Ectodermal cell (in vitro differentiated cells): ENCODE data around the gene ORM1.
"Not testable (repeated sequence)": the region's sequence is repeated elsewhere in the genome, so short reads cannot be mapped to it uniquely, and the experiment has no call there.

Source experiments
- H3K27ac ChIP-seq: 2 replicates; pipeline ENCODE4 v1.7.0; 2013; ENCODE audit warnings: mild to moderate bottlenecking, low read depth, low read length; ENCODE audit not compliant: insufficient read depth, poor library complexity, severe bottlenecking
- H3K27me3 ChIP-seq: 2 replicates; pipeline ENCODE4 v1.7.0; 2013; ENCODE audit warnings: mild to moderate bottlenecking, low read length; ENCODE audit not compliant: insufficient read depth, control insufficient read depth, poor library complexity, severe bottlenecking
- H3K36me3 ChIP-seq: one replicate; pipeline ENCODE4 v1.7.0; 2013; ENCODE audit warnings: low read length; ENCODE audit not compliant: control insufficient read depth, insufficient read depth
- H3K4me1 ChIP-seq: one replicate; pipeline ENCODE4 v1.7.0; 2013; ENCODE audit warnings: low read length; ENCODE audit not compliant: control insufficient read depth, insufficient read depth
- H3K4me3 ChIP-seq: 2 replicates; pipeline ENCODE4 v1.7.0; 2013; ENCODE audit warnings: low read depth, low read length, control low read depth; ENCODE audit not compliant: insufficient read depth
- H3K9me3 ChIP-seq: 2 replicates; pipeline ENCODE4 v1.7.0; 2013; ENCODE audit warnings: mild to moderate bottlenecking, low read length, moderate library complexity; ENCODE audit not compliant: control insufficient read depth
- WGBS, 2 experiments: methylation state at CpG; one replicate each; pipeline ENCODE4 v1.1.7; 2013; ENCODE audit warnings: missing lambda C conversion rate in 2 of 2; 5-methylcytosine and 5-hydroxymethylcytosine counted together

The ORM1 gene

DNA sequence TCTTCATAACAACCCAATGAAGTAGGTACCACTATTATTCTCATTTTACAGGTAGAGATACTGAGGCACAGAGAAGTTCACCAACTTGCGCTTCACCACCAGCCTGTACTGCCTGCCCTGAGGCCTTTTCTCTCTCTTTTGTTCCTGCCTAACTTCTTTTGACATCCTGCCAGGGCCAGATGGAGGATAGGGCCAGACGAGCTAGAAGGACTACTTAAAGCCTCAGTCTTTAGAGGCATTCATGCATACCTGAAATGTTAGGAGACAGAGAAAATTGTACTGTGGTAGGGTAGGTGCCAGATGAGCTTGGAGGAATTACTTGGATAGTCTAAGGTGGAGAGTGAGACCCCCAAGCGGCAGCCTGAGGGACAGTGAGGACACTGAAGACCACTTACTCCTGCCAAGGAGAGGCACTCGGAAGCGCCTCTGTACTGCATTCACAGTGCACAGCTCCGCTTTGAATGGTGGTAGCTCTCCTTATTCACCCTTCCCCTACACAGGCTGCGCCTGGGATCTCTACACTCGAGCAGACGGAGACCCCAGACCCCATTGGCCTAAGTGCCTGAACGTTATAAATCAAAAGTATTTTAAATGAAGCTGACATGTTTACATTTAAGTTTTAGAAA is 6.2 kb upstream of the ORM1 start:
- H3K27ac ChIP-seq, result no peak overlapping the region
- WGBS, 2 experiments, result 81 to 84% methylated on average over 10 of the region's 10 CpGs
- H3K27me3 ChIP-seq, result no peaks in the 10 kb centered on the region
- H3K4me3 ChIP-seq, result no peak overlapping the region
- no peaks in the 10 kb centered on the region for H3K9me3 ChIP-seq
- H3K36me3 ChIP-seq, result no peaks in the 10 kb centered on the region
- H3K4me1 ChIP-seq, result no peaks in the 10 kb centered on the region

GRCh38 chr9:114317665-114318357 is 5.1 kb upstream of the ORM1 start:
- H3K27me3 ChIP-seq, result no peaks in the 10 kb centered on the region
- no peak overlapping the region for H3K4me3 ChIP-seq
- 91% methylated on average over 8 of the region's 8 CpGs for WGBS, 2 experiments
- no peaks in the 10 kb centered on the region for H3K4me1 ChIP-seq
- H3K27ac ChIP-seq, result no peak overlapping the region
- H3K9me3 ChIP-seq, result no peaks in the 10 kb centered on the region
- H3K36me3 ChIP-seq, result no peaks in the 10 kb centered on the region

GRCh38 chr9:114318416-114318815 is 4.5 kb upstream of the ORM1 start:
- H3K36me3 ChIP-seq, result no peaks in the 10 kb centered on the region
- H3K27ac ChIP-seq, result no peak overlapping the region
- no peaks in the 10 kb centered on the region for H3K4me1 ChIP-seq
- no peak overlapping the region for H3K4me3 ChIP-seq
- H3K27me3 ChIP-seq, result no peaks in the 10 kb centered on the region
- H3K9me3 ChIP-seq, result no peaks in the 10 kb centered on the region
- 88 to 93% methylated on average over 8 of the region's 8 CpGs for WGBS, 2 experiments

GRCh38 chr9:114319147-114319546 is 3.8 kb upstream of the ORM1 start:
- Histone ChIP-seq H3K27me3 (no peaks in the 10 kb centered on the region), H3K36me3 (no peaks in the 10 kb centered on the region), H3K4me1 (no peaks in the 10 kb centered on the region), H3K4me3 (no peak overlapping the region), H3K27ac (no peak overlapping the region), H3K9me3 (no peaks in the 10 kb centered on the region)
- WGBS, 2 experiments, result 90 to 94% methylated on average over 3 of the region's 3 CpGs

DNA sequence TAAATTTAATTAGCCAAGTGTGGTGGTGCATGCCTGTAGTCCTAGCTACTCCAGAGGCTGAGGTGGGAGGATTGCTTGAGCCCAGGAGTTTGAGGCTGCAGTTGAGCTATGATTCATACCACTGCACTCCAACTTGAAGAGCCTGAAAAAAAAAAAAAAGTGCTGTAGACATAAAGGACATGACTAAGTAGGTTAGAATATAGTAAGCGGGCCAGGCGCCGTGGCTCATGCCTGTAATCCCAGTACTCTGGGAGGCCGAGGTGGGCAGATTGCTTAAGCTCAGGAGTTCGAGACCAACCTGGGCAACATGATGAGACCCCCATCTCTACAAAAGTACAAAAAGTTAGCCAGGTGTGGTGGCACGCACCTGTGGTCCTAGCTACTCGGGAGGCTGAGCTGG is 2.2 kb upstream of the ORM1 start:
- not testable (repeated sequence) for H3K4me3 ChIP-seq, H3K27me3 ChIP-seq, H3K9me3 ChIP-seq, H3K4me1 ChIP-seq, H3K36me3 ChIP-seq, H3K27ac ChIP-seq
- WGBS, 2 experiments, result 96 to 97% methylated on average over 5 to 7 of the region's 7 CpGs

GRCh38 chr9:114321759-114322158 is 1.1 kb upstream of the ORM1 start:
- Histone ChIP-seq H3K4me1 (no peaks in the 10 kb centered on the region), H3K36me3 (no peaks in the 10 kb centered on the region), H3K9me3 (no peaks in the 10 kb centered on the region), H3K4me3 (no peak overlapping the region), H3K27me3 (no peaks in the 10 kb centered on the region), H3K27ac (no peak overlapping the region)
- WGBS, 2 experiments, result 91% methylated on average over 8 of the region's 8 CpGs

DNA sequence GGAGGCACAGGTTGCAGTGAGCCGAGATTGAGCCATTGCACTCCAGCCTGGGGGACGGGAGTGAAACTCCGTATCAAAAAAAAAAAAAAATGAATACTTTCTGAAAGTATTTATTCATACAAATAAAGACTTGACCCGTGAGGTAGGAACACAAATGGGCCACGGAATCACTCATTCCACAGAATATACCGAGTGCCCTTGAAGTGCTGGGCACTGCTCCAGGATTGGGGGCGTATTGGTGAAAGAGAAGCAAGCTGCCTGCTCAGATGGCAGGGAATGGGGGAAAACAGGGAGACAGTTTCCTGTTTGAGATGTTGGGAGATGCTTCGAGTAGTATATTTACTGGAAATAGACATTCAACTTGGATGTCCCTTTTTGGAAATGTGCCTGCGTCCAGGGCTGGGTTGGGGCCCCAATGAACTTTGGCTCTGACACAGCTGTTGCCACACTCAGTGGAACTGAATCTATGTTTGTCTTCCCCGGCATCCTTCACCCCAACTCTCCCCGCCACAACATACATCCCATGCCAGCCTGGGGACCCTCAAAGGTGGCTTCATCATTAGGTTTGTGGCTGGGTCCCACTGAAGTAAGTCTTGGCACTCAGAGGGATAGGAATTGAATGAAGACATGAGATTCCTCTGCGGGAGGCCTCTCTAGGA is 609 bp upstream of the ORM1 start:
- WGBS, 2 experiments, result 92 to 95% methylated on average over 9 to 11 of the region's 12 CpGs
- not testable (repeated sequence) for H3K27ac ChIP-seq

DNA sequence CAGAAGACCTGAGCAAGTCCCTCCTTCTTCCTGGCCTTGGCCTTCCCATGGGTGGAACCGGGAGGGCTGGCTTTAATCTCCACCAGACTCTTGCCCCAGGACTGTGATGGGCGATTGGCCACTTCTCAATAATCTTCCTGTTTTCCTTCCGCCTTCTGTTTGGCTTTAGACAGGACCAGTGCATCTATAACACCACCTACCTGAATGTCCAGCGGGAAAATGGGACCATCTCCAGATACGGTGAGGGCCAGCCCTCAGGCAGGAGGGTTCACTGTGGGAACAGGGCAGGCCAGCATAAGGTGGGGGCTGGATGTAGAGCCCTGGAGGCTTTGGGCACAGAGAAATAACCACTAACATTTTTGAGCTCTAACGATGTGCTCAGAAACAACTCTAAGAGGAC is 951 bp downstream of the ORM1 start:
- H3K36me3 ChIP-seq, H3K9me3 ChIP-seq, H3K27ac ChIP-seq, H3K4me3 ChIP-seq, H3K4me1 ChIP-seq, H3K27me3 ChIP-seq: not testable (repeated sequence)
- WGBS, 2 experiments, result 91 to 93% methylated on average over 6 of the region's 6 CpGs

More for the DNA sequence above, 609 bp upstream of the ORM1 start:
- H3K36me3 ChIP-seq, H3K4me3 ChIP-seq, H3K4me1 ChIP-seq, H3K27me3 ChIP-seq, H3K9me3 ChIP-seq: not testable (repeated sequence)

DNA sequence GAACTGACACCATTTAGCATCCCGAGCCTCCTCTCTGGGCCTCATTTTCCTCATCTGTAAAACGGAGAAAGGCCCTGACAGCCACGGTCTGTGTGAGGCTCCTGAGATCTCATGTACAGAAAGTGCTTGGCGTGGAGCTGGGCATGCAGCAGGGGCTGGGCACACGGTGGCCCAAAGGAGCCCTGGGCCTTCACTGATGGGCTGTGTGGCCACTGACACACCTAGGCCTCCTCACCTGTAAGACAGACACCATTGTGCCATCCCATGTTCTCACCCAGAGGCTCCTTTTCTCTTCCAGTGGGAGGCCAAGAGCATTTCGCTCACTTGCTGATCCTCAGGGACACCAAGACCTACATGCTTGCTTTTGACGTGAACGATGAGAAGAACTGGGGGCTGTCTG is 1.6 kb downstream of the ORM1 start:
- no peak overlapping the region for H3K4me3 ChIP-seq
- H3K27me3 ChIP-seq, result no peaks in the 10 kb centered on the region
- WGBS, 2 experiments, result 90 to 92% methylated on average over 8 of the region's 8 CpGs
- H3K9me3 ChIP-seq, result no peaks in the 10 kb centered on the region
- H3K27ac ChIP-seq, result no peak overlapping the region
- H3K4me1 ChIP-seq, result no peaks in the 10 kb centered on the region
- no peaks in the 10 kb centered on the region for H3K36me3 ChIP-seq

- 86 to 88% methylated on average over 7 of the region's 9 CpGs for WGBS, 2 experiments
- not testable (repeated sequence) for H3K27ac ChIP-seq, H3K36me3 ChIP-seq, H3K4me1 ChIP-seq, H3K9me3 ChIP-seq, H3K4me3 ChIP-seq, H3K27me3 ChIP-seq
Measured at GRCh38 chr9:114324965-114325364, 2.1 kb downstream of the ORM1 start.
